ENCODE data around the gene TEAD1. TPM values are rescaled to one million over a fixed set of nuclear protein-coding genes. Genes with fewer than 3 reads are reported as not detected.

Gene TEAD1
- total RNA-seq, 8 experiments from 2014 or later = 18.0 to 125 (median 40.2) TPM

GRCh38 chr11:12856338-12856737, 182.1 kb downstream of the TEAD1 start:
- Histone ChIP-seq H3K4me1 (replicated peaks in 1 of 2) (peaks cover 0 to 14% of the 10 kb centered on the region in 2 donors), H3K4me3 (no peak overlapping the region), H3K27ac (no peak overlapping the region)
- ATAC-seq (replicated peaks in 6 of 8) = no peak
- in situ Hi-C loops (cut with MboI; ENCODE audit: low pct_unique_long_range_greater_than_20kb in 2 of 9, low sequenced_read_pairs in 9 of 9, unreplicated experiment in 9 of 9) = loop anchor here in 1 of 9 experiments (25.0 kb wide), 1 partner anchor 169 kb away; no protein-coding TSS in a partner anchor
- 77 to 100% (median 88%) methylated on average over 1 to 3 of the region's 3 CpGs; no CpG with 5 or more reads in 5 of the 10 experiments for WGBS, 10 experiments

- H3K4me3 ChIP-seq = no peak overlapping the region
- WGBS, 10 experiments = 60 to 100% (median 96%) methylated on average over 1 to 5 of the region's 5 CpGs; no CpG with 5 or more reads in 5 of the 10 experiments
- H3K27ac ChIP-seq = no peak overlapping the region
- H3K4me1 ChIP-seq (replicated peaks in 1 of 2) = peaks cover 7 to 20% of the 10 kb centered on the region in 2 donors
- peak in 1 of 8 experiments; percentile 12 for ATAC-seq (replicated peaks in 6 of 8)
- in situ Hi-C loops (cut with MboI; ENCODE audit: low pct_unique_long_range_greater_than_20kb in 2 of 9, low sequenced_read_pairs in 9 of 9, unreplicated experiment in 9 of 9) = loop anchor here in 1 of 9 experiments (25.0 kb wide), 1 partner anchor 170 kb away; no protein-coding TSS in a partner anchor
Observed at GRCh38 chr11:12857572-12857971, 183.4 kb downstream of the TEAD1 start.

- WGBS, 10 experiments = 83 to 100% (median 100%) methylated on average over 1 to 3 of the region's 3 CpGs; no CpG with 5 or more reads in 3 of the 10 experiments
- Histone ChIP-seq H3K27ac (no peak overlapping the region), H3K4me1 (replicated peaks in 1 of 2) (peaks cover 31% of the 10 kb centered on the region in 2 donors), H3K4me3 (no peak overlapping the region)
- in situ Hi-C loops (cut with MboI; ENCODE audit: low pct_unique_long_range_greater_than_20kb in 2 of 9, low sequenced_read_pairs in 9 of 9, unreplicated experiment in 9 of 9) = loop anchor here in 1 of 9 experiments (25.0 kb wide), 1 partner anchor 173 kb away; no protein-coding TSS in a partner anchor
- no peak for ATAC-seq (replicated peaks in 6 of 8)
Observed at GRCh38 chr11:12859872-12860657, 185.8 kb downstream of the TEAD1 start.

GRCh38 chr11:12860827-12861226, 186.6 kb downstream of the TEAD1 start:
- 60 to 100% (median 85%) methylated on average over 1 to 2 of the region's 2 CpGs; no CpG with 5 or more reads in 2 of the 10 experiments for WGBS, 10 experiments
- H3K4me1 ChIP-seq (replicated peaks in 1 of 2) = peaks cover 34 to 39% of the 10 kb centered on the region in 2 donors
- in situ Hi-C loops (cut with MboI; ENCODE audit: low pct_unique_long_range_greater_than_20kb in 2 of 9, low sequenced_read_pairs in 9 of 9, unreplicated experiment in 9 of 9) = loop anchor here in 1 of 9 experiments (25.0 kb wide), 1 partner anchor 174 kb away; no protein-coding TSS in a partner anchor
- H3K27ac ChIP-seq = no peak overlapping the region
- ATAC-seq (replicated peaks in 6 of 8) = no peak
- H3K4me3 ChIP-seq = no peak overlapping the region

- H3K27ac ChIP-seq = peak overlapping the region in 1 of 2 donors; percentile 11
- 2 to 26% (median 11%) methylated on average over 4 to 13 of the region's 13 CpGs for WGBS, 10 experiments
Observed at GRCh38 chr11:12862696-12863469, 188.7 kb downstream of the TEAD1 start.

GRCh38 chr11:12863605-12864121, 189.4 kb downstream of the TEAD1 start:
- H3K27ac ChIP-seq = peak overlapping the region in 1 of 2 donors; percentile 37
- WGBS, 10 experiments = 0 to 92% (median 31%) methylated on average over 1 to 9 of the region's 9 CpGs
- ATAC-seq (replicated peaks in 6 of 8) = peak in 4 of 8 experiments; percentile 13 to 36 (median 22)

More at GRCh38 chr11:12862696-12863469, 188.7 kb downstream of the TEAD1 start:
- Histone ChIP-seq H3K4me1 (replicated peaks in 1 of 2) (peaks cover 40 to 41% of the 10 kb centered on the region in 2 donors), H3K4me3 (peak overlapping the region in 1 of 5 donors; percentile 7)
- in situ Hi-C loops (cut with MboI; ENCODE audit: low pct_unique_long_range_greater_than_20kb in 2 of 9, low sequenced_read_pairs in 9 of 9, unreplicated experiment in 9 of 9) = loop anchor here in 1 of 9 experiments (25.0 kb wide), 1 partner anchor 176 kb away; no protein-coding TSS in a partner anchor
- ATAC-seq (replicated peaks in 6 of 8) = peak; percentile 54 to 83 (median 71)

GRCh38 chr11:12864316-12865156, 190.3 kb downstream of the TEAD1 start:
- in situ Hi-C loops (cut with MboI; ENCODE audit: low pct_unique_long_range_greater_than_20kb in 2 of 9, low sequenced_read_pairs in 9 of 9, unreplicated experiment in 9 of 9) = loop anchor here in 1 of 9 experiments (25.0 kb wide), 1 partner anchor 177 kb away; no protein-coding TSS in a partner anchor
- Histone ChIP-seq H3K4me1 (replicated peaks in 1 of 2) (peaks cover 40 to 47% of the 10 kb centered on the region in 2 donors), H3K4me3 (peak overlapping the region in 3 of 5 donors; percentile 0 to 8 (median 2)), H3K27ac (peak overlapping the region in 1 of 2 donors; percentile 54)
- 11 to 88% (median 21%) methylated on average over 1 to 12 of the region's 13 CpGs for WGBS, 10 experiments
- ATAC-seq (replicated peaks in 6 of 8) = peak; percentile 46 to 86 (median 73)

More at GRCh38 chr11:12863605-12864121, 189.4 kb downstream of the TEAD1 start:
- H3K4me3 ChIP-seq = no peak overlapping the region
- in situ Hi-C loops (cut with MboI; ENCODE audit: low pct_unique_long_range_greater_than_20kb in 2 of 9, low sequenced_read_pairs in 9 of 9, unreplicated experiment in 9 of 9) = loop anchor here in 1 of 9 experiments (25.0 kb wide), 1 partner anchor 176 kb away; no protein-coding TSS in a partner anchor
- H3K4me1 ChIP-seq (replicated peaks in 1 of 2) = peaks cover 40 to 47% of the 10 kb centered on the region in 2 donors

GRCh38 chr11:12865863-12866595, 191.8 kb downstream of the TEAD1 start:
- ATAC-seq (replicated peaks in 6 of 8) = no peak
- WGBS, 10 experiments = 43 to 85% (median 57%) methylated on average over 1 to 6 of the region's 6 CpGs
- no peak overlapping the region for H3K4me3 ChIP-seq
- H3K27ac ChIP-seq = peak overlapping the region in 1 of 2 donors; percentile 42
- in situ Hi-C loops (cut with MboI; ENCODE audit: low pct_unique_long_range_greater_than_20kb in 2 of 9, low sequenced_read_pairs in 9 of 9, unreplicated experiment in 9 of 9) = loop anchor here in 1 of 9 experiments (25.0 kb wide), 1 partner anchor 179 kb away; no protein-coding TSS in a partner anchor
- H3K4me1 ChIP-seq (replicated peaks in 1 of 2) = peaks cover 41 to 49% of the 10 kb centered on the region in 2 donors

GRCh38 chr11:12867531-12867930, 193.3 kb downstream of the TEAD1 start:
- in situ Hi-C loops (cut with MboI; ENCODE audit: low pct_unique_long_range_greater_than_20kb in 2 of 9, low sequenced_read_pairs in 9 of 9, unreplicated experiment in 9 of 9) = loop anchor here in 1 of 9 experiments (25.0 kb wide), 1 partner anchor 180 kb away; no protein-coding TSS in a partner anchor
- H3K4me1 ChIP-seq (replicated peaks in 1 of 2) = peaks cover 46 to 56% of the 10 kb centered on the region in 2 donors
- WGBS, 10 experiments = 83 to 100% (median 100%) methylated on average over 1 to 2 of the region's 2 CpGs; no CpG with 5 or more reads in 7 of the 10 experiments
- no peak overlapping the region for H3K27ac ChIP-seq
- H3K4me3 ChIP-seq = no peak overlapping the region
- ATAC-seq (replicated peaks in 6 of 8) = no peak

- WGBS, 10 experiments = 62 to 100% (median 90%) methylated on average over 1 to 3 of the region's 3 CpGs; no CpG with 5 or more reads in 1 of the 10 experiments
- no peak overlapping the region for H3K4me3 ChIP-seq
- peak in 2 of 8 experiments; percentile 19 to 36 for ATAC-seq (replicated peaks in 6 of 8)
- H3K4me1 ChIP-seq (replicated peaks in 1 of 2) = peaks cover 37 to 50% of the 10 kb centered on the region in 2 donors
- no peak overlapping the region for H3K27ac ChIP-seq
- in situ Hi-C loops (cut with MboI; ENCODE audit: low pct_unique_long_range_greater_than_20kb in 2 of 9, low sequenced_read_pairs in 9 of 9, unreplicated experiment in 9 of 9) = loop anchor here in 1 of 9 experiments (25.0 kb wide), 1 partner anchor 181 kb away; no protein-coding TSS in a partner anchor
Observed at GRCh38 chr11:12868315-12869073, 194.3 kb downstream of the TEAD1 start.

Data from motor neuron (in vitro differentiated cells).